Transverse colon (tissue), 3 donors: ENCODE data around the gene G3BP2.

ENCODE experiments used
- POLR2A ChIP-seq: fragments of 450-650 bp; IDR thresholded peaks from one replicate; pipeline ENCODE4 v1.6.1; 2016; ENCODE audit warnings: antibody characterized with exemption, mild to moderate bottlenecking, moderate library complexity
- TF ChIP-seq, protein P1 (sequence below), 5 experiments: fragments of 200-600 bp in 3 of 5; fragments of 450-650 bp in 2 of 5; sonication (generic) in 3 of 5; IDR thresholded peaks; 1 replicate in 2 of 5; 2 replicates in 3 of 5; pipeline ENCODE4 v1.5.1; 2016 to 2017; ENCODE audit warnings: antibody characterized with exemption in 5 of 5, inconsistent platforms in 3 of 5, mild to moderate bottlenecking in 2 of 5, moderate library complexity in 1 of 5

DNA sequence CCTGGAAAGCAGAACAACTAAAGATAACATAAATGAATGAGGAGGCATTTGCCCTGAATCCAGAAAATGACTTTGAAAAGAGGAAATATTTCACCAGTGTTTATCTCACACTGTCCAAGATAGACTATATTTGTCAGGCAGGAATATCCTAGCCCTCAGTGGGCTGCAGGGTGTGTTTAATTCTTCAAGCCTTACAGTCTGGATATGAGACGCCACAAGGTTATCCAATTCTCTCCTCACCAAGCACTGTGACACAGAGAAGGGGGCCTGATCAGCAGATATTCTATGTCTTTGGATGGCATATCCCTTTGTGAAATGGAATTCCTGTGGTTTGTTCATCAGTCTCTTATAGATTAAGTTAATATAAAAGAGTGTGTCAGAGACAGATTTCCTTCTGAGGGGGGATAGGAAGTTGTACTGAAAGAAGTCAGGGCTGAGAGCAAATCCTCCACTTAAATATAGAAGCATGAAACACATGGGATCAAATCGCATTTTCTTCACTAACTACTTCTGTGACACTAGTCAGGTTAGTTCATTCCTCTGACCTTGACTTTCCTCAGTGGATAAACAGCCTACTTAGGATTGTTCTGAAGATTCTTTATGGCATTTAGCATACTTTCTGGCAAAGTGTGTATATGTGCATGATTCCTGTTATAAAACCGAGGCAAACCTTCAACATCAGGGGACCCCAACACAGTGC, 6.8 kb upstream of the G3BP2 start:
- no peak for TF ChIP-seq POLR2A
- TF ChIP-seq, protein P1, sequence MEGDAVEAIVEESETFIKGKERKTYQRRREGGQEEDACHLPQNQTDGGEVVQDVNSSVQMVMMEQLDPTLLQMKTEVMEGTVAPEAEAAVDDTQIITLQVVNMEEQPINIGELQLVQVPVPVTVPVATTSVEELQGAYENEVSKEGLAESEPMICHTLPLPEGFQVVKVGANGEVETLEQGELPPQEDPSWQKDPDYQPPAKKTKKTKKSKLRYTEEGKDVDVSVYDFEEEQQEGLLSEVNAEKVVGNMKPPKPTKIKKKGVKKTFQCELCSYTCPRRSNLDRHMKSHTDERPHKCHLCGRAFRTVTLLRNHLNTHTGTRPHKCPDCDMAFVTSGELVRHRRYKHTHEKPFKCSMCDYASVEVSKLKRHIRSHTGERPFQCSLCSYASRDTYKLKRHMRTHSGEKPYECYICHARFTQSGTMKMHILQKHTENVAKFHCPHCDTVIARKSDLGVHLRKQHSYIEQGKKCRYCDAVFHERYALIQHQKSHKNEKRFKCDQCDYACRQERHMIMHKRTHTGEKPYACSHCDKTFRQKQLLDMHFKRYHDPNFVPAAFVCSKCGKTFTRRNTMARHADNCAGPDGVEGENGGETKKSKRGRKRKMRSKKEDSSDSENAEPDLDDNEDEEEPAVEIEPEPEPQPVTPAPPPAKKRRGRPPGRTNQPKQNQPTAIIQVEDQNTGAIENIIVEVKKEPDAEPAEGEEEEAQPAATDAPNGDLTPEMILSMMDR (IDR thresholded peaks at IDR 0.05): no peak
